ENCODE data around the gene PLEKHA6.

Gene PLEKHA6

DNA sequence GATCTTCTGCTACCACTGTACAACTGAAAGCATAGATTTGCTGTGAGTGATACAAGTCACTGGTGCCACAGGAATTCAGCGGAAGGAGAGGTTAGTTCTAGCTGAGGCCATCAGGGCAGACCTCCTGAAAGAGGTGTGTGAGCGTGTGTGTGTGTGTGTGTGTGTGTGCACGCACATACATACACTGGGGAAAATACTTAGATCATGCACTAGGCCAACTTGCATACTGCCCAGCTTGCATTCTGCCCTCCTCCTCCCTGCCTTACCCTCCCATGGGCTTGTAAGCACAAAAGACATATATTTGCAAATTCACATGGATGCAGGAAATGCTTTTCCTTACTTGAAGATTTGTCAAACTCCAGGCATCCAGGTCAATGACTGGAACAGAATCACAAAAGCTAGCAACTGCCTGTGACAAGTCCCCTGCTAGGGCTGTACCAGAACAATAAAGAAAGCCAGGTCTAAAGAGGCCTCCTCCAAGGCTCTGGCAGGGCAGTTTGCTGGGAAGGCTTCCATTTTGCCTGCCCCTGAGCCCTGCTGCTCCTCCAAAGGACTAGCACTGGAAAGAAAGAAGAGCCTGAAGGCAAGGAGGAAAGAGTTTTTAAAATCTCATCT, 23.2 kb downstream of the PLEKHA6 start:
- TF ChIP-seq, protein P1, sequence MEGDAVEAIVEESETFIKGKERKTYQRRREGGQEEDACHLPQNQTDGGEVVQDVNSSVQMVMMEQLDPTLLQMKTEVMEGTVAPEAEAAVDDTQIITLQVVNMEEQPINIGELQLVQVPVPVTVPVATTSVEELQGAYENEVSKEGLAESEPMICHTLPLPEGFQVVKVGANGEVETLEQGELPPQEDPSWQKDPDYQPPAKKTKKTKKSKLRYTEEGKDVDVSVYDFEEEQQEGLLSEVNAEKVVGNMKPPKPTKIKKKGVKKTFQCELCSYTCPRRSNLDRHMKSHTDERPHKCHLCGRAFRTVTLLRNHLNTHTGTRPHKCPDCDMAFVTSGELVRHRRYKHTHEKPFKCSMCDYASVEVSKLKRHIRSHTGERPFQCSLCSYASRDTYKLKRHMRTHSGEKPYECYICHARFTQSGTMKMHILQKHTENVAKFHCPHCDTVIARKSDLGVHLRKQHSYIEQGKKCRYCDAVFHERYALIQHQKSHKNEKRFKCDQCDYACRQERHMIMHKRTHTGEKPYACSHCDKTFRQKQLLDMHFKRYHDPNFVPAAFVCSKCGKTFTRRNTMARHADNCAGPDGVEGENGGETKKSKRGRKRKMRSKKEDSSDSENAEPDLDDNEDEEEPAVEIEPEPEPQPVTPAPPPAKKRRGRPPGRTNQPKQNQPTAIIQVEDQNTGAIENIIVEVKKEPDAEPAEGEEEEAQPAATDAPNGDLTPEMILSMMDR (IDR thresholded peaks at IDR 0.05; ENCODE audit: borderline replicate concordance, control extremely low read depth, extremely low read depth, insufficient read depth, missing control alignments) = no peak
- DNase-seq (ENCODE audit: low spot score) = no peak
- in situ Hi-C loops (cut with MboI; ENCODE audit: low sequenced_read_pairs, unreplicated experiment) = no loop called here

DNA sequence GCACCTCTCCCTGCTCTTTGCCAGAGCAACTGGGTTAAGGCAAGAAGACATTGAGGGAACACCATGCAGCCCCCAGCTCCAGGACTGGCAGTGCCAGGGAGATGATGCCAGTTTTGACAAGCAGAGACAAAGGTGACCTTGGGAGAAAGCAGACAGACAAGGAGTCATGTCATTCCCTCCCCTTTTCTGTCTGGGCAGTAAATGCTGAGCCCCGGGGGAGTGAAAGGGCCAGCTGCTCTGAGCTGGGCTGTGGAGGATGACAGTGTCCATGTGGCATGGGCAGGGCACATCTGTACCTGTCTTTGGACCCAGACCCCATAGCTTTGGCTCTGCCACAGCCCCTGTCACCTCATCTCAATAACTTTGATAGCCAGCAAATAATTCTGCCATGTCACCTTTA, 24.2 kb downstream of the PLEKHA6 start:
- in situ Hi-C loops (cut with MboI; ENCODE audit: low sequenced_read_pairs, unreplicated experiment) = no loop called here
- TF ChIP-seq, protein P1 (IDR thresholded peaks at IDR 0.05; ENCODE audit: borderline replicate concordance, control extremely low read depth, extremely low read depth, insufficient read depth, missing control alignments) = no peak
- DNase-seq (ENCODE audit: low spot score) = no peak

DNA sequence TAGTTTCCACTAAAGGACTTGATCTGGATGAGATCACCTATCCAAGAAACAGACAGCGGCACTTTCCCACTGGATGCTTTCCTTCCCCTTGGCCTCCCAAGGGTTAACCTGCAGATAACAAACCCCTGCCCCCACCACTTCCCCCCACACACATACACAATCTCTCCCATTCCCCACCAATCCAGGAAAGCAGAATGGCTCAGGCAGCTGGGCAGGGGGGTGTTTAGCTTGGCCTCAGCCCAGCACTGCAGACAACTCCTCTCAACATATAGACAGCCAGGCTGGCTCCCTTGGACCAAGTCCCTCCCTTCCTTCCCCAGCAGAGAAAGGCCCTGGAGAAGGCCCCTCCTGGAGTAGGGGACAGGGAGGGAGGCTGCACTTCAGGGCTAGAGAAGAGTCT, 24.6 kb downstream of the PLEKHA6 start:
- no peak for DNase-seq (ENCODE audit: low spot score)
- TF ChIP-seq, protein P1 (IDR thresholded peaks at IDR 0.05; ENCODE audit: borderline replicate concordance, control extremely low read depth, extremely low read depth, insufficient read depth, missing control alignments) = no peak

DNA sequence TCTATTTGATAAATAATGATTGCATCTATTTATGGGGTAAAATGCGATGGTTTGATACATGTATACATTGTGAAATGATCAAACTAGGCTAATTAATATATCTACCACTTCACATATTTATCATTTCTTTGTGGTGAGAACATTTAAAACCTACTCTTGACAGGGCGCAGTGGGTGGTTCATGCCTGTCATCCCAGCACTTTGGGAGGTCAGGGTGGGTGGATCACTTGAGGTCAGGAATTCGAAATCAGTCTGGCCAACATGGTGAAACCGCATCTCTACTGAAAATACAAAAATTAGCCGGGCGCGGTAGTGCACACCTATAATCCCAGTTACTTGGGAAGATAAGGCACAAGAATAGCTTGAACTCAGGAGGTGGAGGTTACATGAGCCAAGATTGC, 25.3 kb downstream of the PLEKHA6 start:
- in situ Hi-C loops (cut with MboI; ENCODE audit: low sequenced_read_pairs, unreplicated experiment) = no loop called here
- TF ChIP-seq, protein P1 (IDR thresholded peaks at IDR 0.05; ENCODE audit: borderline replicate concordance, control extremely low read depth, extremely low read depth, insufficient read depth, missing control alignments) = no peak
- DNase-seq (ENCODE audit: low spot score) = no peak

More for the DNA sequence above, 24.6 kb downstream of the PLEKHA6 start:
- in situ Hi-C loops (cut with MboI; ENCODE audit: low sequenced_read_pairs, unreplicated experiment) = no loop called here

DNA sequence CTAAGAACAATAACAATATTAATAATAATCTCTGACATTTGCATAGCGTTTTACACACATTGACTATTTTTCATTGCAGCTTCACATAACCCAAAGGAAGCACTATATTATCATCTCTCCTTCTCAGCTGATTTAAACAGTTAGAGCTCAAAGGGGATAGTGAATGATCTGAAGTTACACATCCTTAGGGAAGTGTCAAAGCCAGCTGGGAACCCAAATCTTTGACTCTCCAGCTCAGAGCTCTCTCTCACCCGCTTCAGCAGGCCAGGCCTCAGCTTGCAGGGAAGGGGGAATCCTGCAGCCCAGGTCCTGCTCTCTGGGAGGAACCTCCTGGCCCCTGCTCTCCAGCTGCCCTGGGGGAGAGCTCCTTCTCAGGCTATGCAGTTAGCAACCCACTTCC, 26.3 kb downstream of the PLEKHA6 start:
- TF ChIP-seq, protein P1 (IDR thresholded peaks at IDR 0.05; ENCODE audit: borderline replicate concordance, control extremely low read depth, extremely low read depth, insufficient read depth, missing control alignments) = no peak
- no peak for DNase-seq (ENCODE audit: low spot score)
- in situ Hi-C loops (cut with MboI; ENCODE audit: low sequenced_read_pairs, unreplicated experiment) = no loop called here

DNA sequence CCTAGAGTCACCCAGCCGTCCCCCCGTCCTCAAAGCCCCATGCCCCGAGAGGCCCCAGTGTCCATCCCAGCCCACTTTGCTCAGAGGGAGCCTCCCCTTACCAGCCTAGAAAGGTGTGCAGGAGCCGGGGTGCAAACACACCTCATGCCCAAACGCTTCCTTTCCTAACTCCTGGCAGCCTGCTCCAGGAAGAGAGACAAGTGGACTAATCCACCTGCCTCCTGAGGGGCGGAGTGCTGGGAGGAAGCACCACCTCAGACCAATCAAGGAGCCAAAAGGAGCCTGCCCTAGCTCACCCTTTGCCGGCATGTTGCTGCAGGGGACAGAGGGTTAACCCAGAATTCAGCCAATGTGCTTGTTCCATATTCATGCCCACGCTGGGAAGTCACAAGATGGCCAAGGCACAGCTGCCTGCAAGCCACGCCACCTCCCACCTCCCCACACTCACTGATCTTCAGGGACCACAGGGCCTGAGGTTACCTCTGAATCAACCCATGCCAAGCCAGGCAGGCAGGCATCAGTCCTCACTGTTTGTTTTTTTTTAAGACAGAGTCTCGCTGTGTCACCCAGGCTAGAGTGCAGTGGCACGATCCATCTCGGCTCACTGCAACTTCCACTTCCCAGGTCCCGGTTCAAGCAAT, 27.8 kb downstream of the PLEKHA6 start:
- in situ Hi-C loops (cut with MboI; ENCODE audit: low sequenced_read_pairs, unreplicated experiment) = no loop called here
- TF ChIP-seq, protein P1 (IDR thresholded peaks at IDR 0.05; ENCODE audit: borderline replicate concordance, control extremely low read depth, extremely low read depth, insufficient read depth, missing control alignments) = no peak
- DNase-seq (ENCODE audit: low spot score) = no peak
